ENCODE results near the gene SNRNP200. TPM values are rescaled to one million over a fixed set of nuclear protein-coding genes. Genes with fewer than 3 reads are reported as not detected.

SNRNP200 gene
- total RNA-seq, 4 donors from 2014 or later: 35.0 to 147 (median 65.5) TPM

DNA sequence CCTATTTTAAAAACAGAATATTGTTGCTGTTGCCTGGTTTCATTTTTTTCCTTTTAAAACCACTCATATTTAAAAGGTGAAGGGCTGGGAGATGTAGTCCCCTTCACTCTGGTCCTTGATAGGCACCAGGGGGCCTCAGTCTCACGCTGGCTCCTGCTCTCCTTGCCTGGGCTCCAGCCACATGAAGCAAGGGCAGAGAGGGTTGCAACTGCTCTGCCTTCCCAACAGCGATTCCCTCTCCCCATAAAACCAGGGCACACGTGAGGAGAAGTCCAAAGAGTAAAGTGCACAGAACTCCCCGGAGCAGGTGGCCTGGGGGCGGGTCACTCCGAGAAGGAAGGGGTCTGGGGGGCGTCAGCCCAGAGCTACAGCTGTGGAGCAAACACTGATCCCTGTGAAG is 52.3 kb downstream of the SNRNP200 start:
- intact Hi-C loops (cut with DNase I; ENCODE audit: low total_unique reads): no loop called here
- no peak for DNase-seq
- TF ChIP-seq POLR2A (IDR thresholded peaks at IDR 0.05) (no peak), CTCF (IDR thresholded peaks at IDR 0.05) (no peak)
- no peaks in the 10 kb centered on the region for H3K36me3 ChIP-seq
- H3K27me3 ChIP-seq: no peaks in the 10 kb centered on the region
- H3K9me3 ChIP-seq: no peaks in the 10 kb centered on the region
- no peak overlapping the region for H3K27ac ChIP-seq
- H3K4me1 ChIP-seq: peaks cover 0 to 8% of the 10 kb centered on the region in 2 donors
- H3K4me3 ChIP-seq: no peak overlapping the region

DNA sequence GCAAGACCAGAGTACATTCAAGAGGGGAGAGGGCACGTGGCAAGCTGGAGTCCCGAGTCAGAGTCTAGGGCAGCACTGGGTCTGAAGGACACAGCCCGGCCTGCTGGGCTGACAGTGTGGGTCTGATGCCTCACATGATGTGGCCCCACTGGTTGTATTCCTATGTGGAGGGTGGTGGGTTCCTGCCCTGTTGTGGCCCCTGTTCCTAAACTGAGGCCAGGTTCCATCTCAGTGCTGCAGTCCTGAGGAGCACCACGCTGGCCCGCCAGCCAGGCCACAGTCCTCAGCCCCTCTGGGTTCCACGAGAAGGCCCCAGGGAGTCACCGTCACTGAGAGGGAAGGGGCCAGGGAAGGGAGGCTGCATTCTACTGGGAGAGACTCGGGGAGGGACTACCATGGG is 52.8 kb downstream of the SNRNP200 start:
- intact Hi-C loops (cut with DNase I; ENCODE audit: low total_unique reads): no loop called here
- no peak overlapping the region for H3K27ac ChIP-seq
- no peak for DNase-seq
- H3K4me3 ChIP-seq: no peak overlapping the region
- no peaks in the 10 kb centered on the region for H3K9me3 ChIP-seq
- no peaks in the 10 kb centered on the region for H3K36me3 ChIP-seq
- TF ChIP-seq CTCF (IDR thresholded peaks at IDR 0.05): no peak
- TF ChIP-seq POLR2A (IDR thresholded peaks at IDR 0.05): no peak
- no peaks in the 10 kb centered on the region for H3K27me3 ChIP-seq
- peaks cover 0 to 8% of the 10 kb centered on the region in 2 donors for H3K4me1 ChIP-seq

GRCh38 chr2:96251721-96252292 is 53.5 kb downstream of the SNRNP200 start:
- H3K4me3 ChIP-seq: no peak overlapping the region
- DNase-seq: peak; percentile 41 to 49
- no peaks in the 10 kb centered on the region for H3K27me3 ChIP-seq
- H3K36me3 ChIP-seq: no peaks in the 10 kb centered on the region
- H3K9me3 ChIP-seq: no peaks in the 10 kb centered on the region
- peaks cover 0 to 8% of the 10 kb centered on the region in 2 donors for H3K4me1 ChIP-seq
- H3K27ac ChIP-seq: peak overlapping the region in 1 of 2 donors; percentile 41
- intact Hi-C loops (cut with DNase I; ENCODE audit: low total_unique reads): no loop called here
- TF ChIP-seq CTCF (IDR thresholded peaks at IDR 0.05) (no peak), POLR2A (IDR thresholded peaks at IDR 0.05) (no peak)

DNA sequence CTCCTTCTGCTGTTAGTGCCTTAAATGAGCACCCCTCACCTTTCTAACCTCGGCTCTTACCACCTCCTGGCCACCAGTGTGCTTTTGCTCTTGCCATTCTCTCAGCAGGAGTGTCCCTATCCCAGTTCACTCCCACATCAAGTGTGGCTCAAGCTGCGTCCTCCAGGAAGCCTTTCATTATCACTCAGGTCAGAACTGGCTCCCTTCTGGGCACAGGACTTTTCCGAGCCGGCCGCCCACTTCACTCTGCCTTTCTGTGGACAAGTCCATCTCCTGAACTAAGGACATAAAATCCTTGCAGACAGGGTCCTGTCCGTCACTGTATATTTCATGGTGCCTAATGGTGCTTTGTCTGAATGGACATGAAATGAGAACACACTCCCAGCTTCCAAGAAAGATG is 55.2 kb downstream of the SNRNP200 start:
- Histone ChIP-seq H3K4me3 (no peak overlapping the region), H3K4me1 (peaks cover 0 to 8% of the 10 kb centered on the region in 2 donors), H3K36me3 (no peaks in the 10 kb centered on the region), H3K9me3 (no peaks in the 10 kb centered on the region), H3K27ac (peak overlapping the region in 1 of 2 donors; percentile 41), H3K27me3 (no peaks in the 10 kb centered on the region)
- intact Hi-C loops (cut with DNase I; ENCODE audit: low total_unique reads): no loop called here
- TF ChIP-seq POLR2A (IDR thresholded peaks at IDR 0.05): no peak
- TF ChIP-seq CTCF (IDR thresholded peaks at IDR 0.05): no peak
- DNase-seq: no peak

- intact Hi-C loops (cut with DNase I; ENCODE audit: low total_unique reads): no loop called here
Observed at GRCh38 chr2:96249654-96250053, 55.7 kb downstream of the SNRNP200 start.

More at GRCh38 chr2:96249654-96250053, 55.7 kb downstream of the SNRNP200 start:
- Histone ChIP-seq H3K36me3 (no peaks in the 10 kb centered on the region), H3K9me3 (no peaks in the 10 kb centered on the region), H3K27ac (peak overlapping the region in 1 of 2 donors; percentile 41), H3K4me1 (peaks cover 0 to 8% of the 10 kb centered on the region in 2 donors), H3K27me3 (no peaks in the 10 kb centered on the region), H3K4me3 (no peak overlapping the region)
- peak; percentile 37 to 49 for DNase-seq
- no peak for TF ChIP-seq CTCF (IDR thresholded peaks at IDR 0.05)
- no peak for TF ChIP-seq POLR2A (IDR thresholded peaks at IDR 0.05)
